AG09309 (cell line): Measurements from ENCODE around the gene PLA2G3.
A peak's percentile ranks its signal among the peaks of the same experiment; 100 is the strongest.

Experiments
- DNase-seq: peaks from one replicate; pipeline ENCODE4 v3.0.0-alpha.2; 2010; ENCODE audit warnings: low read depth
- H3K4me3 ChIP-seq: 2 replicates; pipeline ENCODE4 v1.5.1; 2011; ENCODE audit warnings: mild to moderate bottlenecking, low read depth, low read length, moderate library complexity; ENCODE audit not compliant: control insufficient read depth
- CTCF ChIP-seq: IDR thresholded peaks from 2 replicates; pipeline ENCODE4 v1.5.1; 2011; ENCODE audit warnings: mild to moderate bottlenecking, low read depth, low read length, inconsistent platforms; ENCODE audit not compliant: insufficient read depth, control insufficient read depth; ENCODE audit errors: missing control alignments

Gene PLA2G3

DNA sequence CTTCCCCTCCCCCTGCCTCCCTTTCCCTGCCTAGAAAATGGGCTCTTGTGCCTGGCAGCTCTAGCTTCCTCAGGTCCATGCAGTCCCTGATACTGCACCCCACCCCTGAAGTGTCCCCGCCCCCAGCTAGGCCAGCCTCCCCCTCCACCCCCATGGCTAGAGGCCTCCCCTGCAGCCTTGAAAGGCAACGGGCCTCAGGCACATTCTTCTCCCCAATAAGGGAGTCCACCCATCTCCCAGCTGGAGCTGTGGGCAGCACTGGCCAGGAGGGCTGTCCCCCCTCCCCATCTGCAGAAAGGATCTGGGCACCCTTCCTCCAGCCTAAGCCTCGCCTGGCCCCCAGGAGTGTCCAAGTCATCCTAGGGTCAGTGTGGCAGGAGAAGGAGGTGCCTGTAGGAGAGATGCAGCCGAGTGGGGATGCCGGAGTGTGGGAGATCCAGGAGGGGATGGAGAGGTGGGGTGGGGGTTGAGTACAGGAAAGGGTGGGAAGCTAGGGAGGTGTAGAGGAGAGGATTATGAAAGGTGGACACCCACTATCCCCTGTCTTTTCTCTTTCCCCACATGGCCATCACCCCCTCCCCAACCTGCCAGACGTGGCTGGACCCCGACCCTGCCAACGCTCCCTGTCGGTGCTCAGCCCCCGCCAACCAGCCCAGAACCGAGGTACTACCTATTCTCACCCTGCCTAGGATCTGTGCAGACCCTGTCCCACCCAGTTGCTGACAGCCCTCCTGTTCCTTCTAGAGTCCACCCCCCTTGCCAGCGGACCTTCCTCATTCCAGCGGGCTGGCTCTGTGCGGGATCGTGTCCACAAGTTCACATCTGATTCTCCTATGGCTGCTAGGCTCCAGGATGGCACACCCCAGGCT is 49.9 kb downstream of the PLA2G3 start:
- no peak overlapping the region for H3K4me3 ChIP-seq
- no peak for TF ChIP-seq CTCF
- no peak for DNase-seq

GRCh38 chr22:31089160-31090100 is 50.9 kb downstream of the PLA2G3 start:
- no peak overlapping the region for H3K4me3 ChIP-seq
- no peak for DNase-seq
- peak; percentile 69 for TF ChIP-seq CTCF

- TF ChIP-seq CTCF = no peak
- H3K4me3 ChIP-seq = no peak overlapping the region
- DNase-seq = no peak
Observed at GRCh38 chr22:31088233-31088986, 51.9 kb downstream of the PLA2G3 start.

DNA sequence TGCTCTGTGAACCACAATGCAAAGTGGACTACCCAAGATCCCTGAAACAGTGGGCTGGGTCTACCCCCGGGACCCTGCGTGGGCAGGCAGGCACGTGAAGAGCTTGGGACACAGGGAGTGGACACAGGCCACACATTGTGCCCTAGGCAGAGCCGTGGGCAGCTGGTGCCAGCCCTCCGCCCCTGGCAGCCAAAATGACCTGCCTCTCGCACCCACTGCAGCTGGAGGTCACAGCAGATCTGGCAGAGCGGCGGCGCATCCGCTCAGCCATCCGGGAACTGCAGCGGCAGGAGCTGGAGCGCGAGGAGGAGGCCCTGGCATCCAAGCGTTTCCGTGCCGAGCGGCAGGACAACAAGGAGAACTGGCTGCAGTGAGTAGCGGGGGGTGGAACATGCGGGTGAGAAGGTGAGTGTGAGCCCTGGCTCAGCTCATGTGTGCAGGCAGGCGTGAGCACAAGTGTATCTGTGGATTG is 52.5 kb downstream of the PLA2G3 start:
- no peak for TF ChIP-seq CTCF
- DNase-seq = no peak
- no peak overlapping the region for H3K4me3 ChIP-seq

DNA sequence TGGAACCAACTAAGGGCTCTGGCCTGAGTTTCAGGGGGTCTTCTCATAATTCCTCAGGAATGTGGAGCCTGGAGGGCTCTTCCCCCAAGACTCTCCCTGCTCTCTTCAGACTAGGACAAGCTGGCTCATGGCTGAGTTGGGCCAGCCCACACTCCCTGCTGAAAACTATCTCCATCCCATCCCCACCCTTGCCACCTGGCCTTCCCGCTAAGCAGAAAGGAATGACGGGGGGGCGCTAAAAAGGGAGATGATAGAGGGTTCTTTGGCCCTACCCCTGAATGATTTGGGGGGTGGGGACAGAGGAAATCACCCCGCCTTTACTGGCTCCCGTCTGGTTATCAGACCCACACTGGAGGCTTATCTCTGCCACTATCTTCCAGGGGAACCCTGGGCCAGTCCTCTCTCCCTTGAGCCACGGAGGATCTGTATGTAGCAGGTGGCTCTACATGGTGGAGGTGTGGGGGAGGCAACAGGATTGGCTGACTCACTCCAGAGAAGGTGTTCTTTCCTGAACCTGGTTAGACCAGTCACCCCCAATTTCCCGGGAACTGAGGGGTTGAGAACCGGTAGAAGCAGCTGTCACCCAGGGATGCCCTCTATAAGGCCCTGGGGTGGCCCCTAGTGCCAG is 53.5 kb downstream of the PLA2G3 start:
- H3K4me3 ChIP-seq = no peak overlapping the region
- DNase-seq = no peak
- no peak for TF ChIP-seq CTCF

- H3K4me3 ChIP-seq = no peak overlapping the region
- TF ChIP-seq CTCF = no peak
- no peak for DNase-seq
Observed at GRCh38 chr22:31085928-31086327, 54.4 kb downstream of the PLA2G3 start.
